Thyroid gland (tissue), 4 donors: ENCODE results near the gene PLCH1. TPM values are rescaled to one million over a fixed set of nuclear protein-coding genes. Genes with fewer than 3 reads are reported as not detected.
A peak's percentile ranks its signal among the peaks of the same experiment; 100 is the strongest.

Experiments
- DNase-seq, 2 donors: peaks; one replicate each; pipeline ENCODE4 v3.0.0-alpha.2; 2019
- H3K27ac ChIP-seq, 3 donors: fragments of 200-600 bp; sonication (generic); 1 replicate in 2 of 3; 2 replicates in 1 of 3; pipeline ENCODE4 v1.5.1; 2016 to 2019; ENCODE audit warnings: mild to moderate bottlenecking in 1 of 3, moderate library complexity in 1 of 3
- H3K27me3 ChIP-seq: fragments of 200-600 bp; sonication (generic); one replicate; pipeline ENCODE4 v1.5.1; 2019
- H3K36me3 ChIP-seq, 2 donors: fragments of 200-600 bp; sonication (generic); one replicate each; pipeline ENCODE4 v1.5.1; 2016 to 2019
- H3K4me1 ChIP-seq, 2 donors: fragments of 200-600 bp; sonication (generic); one replicate each; pipeline ENCODE4 v1.5.1; 2017 to 2019
- H3K4me3 ChIP-seq, 3 donors: fragments of 200-600 bp; sonication (generic); replicated peaks in 1 of 3; 1 replicate in 2 of 3; 2 replicates in 1 of 3; pipeline ENCODE4 v1.5.1; 2016; ENCODE audit warnings: mild to moderate bottlenecking in 1 of 3
- H3K9me3 ChIP-seq: fragments of 200-600 bp; sonication (generic); one replicate; pipeline ENCODE4 v1.5.1; 2017
- POLR2A ChIP-seq, 2 donors: fragments of 450-650 bp; IDR thresholded peaks; one replicate each; pipeline ENCODE4 v1.6.1; 2017; ENCODE audit warnings: antibody characterized with exemption in 2 of 2, mild to moderate bottlenecking in 2 of 2, moderate library complexity in 1 of 2
- WGBS, 2 donors: methylation state at CpG; one replicate each; pipeline ENCODE4 v1.1.5; 2017; 5-methylcytosine and 5-hydroxymethylcytosine counted together
- intact Hi-C: fragments of 100-400 bp; cut with DNase I; formaldehyde crosslinking; loops from one replicate; pipeline ENCODE4 v1.15.1; 2023
- total RNA-seq, 4 donors: library from RNA; depleted of rRNA; stranded (reverse); fragments of >200 nt; gene quantifications; one replicate each; pipeline ENCODE4 v1.2.3, GENCODE V29; 2016
- TF ChIP-seq, protein P1 (sequence below), 6 experiments: fragments of 200-600 bp in 3 of 6; fragments of 450-650 bp in 3 of 6; sonication (generic) in 3 of 6; IDR thresholded peaks; one replicate each; pipeline ENCODE4 v1.5.1; 2016 to 2019; ENCODE audit warnings: antibody characterized with exemption in 6 of 6, mild to moderate bottlenecking in 2 of 6, inconsistent platforms in 1 of 6, moderate library complexity in 1 of 6

Gene PLCH1
- total RNA-seq, 4 donors from 2014 or later = 4.3 to 20.6 (median 14.1) TPM

GRCh38 chr3:155392138-155392537, 352.7 kb downstream of the PLCH1 start:
- H3K27me3 ChIP-seq = no peaks in the 10 kb centered on the region
- no peak for DNase-seq
- intact Hi-C loops = no loop called here
- H3K4me3 ChIP-seq = no peak overlapping the region
- 11 to 24% methylated on average over 1 of the region's 1 CpG for WGBS, 2 donors
- no peak for TF ChIP-seq POLR2A (IDR thresholded peaks at IDR 0.05)
- TF ChIP-seq, protein P1, sequence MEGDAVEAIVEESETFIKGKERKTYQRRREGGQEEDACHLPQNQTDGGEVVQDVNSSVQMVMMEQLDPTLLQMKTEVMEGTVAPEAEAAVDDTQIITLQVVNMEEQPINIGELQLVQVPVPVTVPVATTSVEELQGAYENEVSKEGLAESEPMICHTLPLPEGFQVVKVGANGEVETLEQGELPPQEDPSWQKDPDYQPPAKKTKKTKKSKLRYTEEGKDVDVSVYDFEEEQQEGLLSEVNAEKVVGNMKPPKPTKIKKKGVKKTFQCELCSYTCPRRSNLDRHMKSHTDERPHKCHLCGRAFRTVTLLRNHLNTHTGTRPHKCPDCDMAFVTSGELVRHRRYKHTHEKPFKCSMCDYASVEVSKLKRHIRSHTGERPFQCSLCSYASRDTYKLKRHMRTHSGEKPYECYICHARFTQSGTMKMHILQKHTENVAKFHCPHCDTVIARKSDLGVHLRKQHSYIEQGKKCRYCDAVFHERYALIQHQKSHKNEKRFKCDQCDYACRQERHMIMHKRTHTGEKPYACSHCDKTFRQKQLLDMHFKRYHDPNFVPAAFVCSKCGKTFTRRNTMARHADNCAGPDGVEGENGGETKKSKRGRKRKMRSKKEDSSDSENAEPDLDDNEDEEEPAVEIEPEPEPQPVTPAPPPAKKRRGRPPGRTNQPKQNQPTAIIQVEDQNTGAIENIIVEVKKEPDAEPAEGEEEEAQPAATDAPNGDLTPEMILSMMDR (IDR thresholded peaks at IDR 0.05) = no peak
- no peaks in the 10 kb centered on the region for H3K36me3 ChIP-seq
- H3K27ac ChIP-seq = no peak overlapping the region
- no peaks in the 10 kb centered on the region for H3K4me1 ChIP-seq
- no peaks in the 10 kb centered on the region for H3K9me3 ChIP-seq

GRCh38 chr3:155391551-155391958, 353.3 kb downstream of the PLCH1 start:
- peak in 1 of 2 donors; percentile 8 for DNase-seq
- no peak for TF ChIP-seq POLR2A (IDR thresholded peaks at IDR 0.05)
- TF ChIP-seq, protein P1 (IDR thresholded peaks at IDR 0.05) = no peak
- Histone ChIP-seq H3K27me3 (no peaks in the 10 kb centered on the region), H3K36me3 (no peaks in the 10 kb centered on the region), H3K4me1 (no peaks in the 10 kb centered on the region), H3K4me3 (no peak overlapping the region), H3K27ac (no peak overlapping the region), H3K9me3 (no peaks in the 10 kb centered on the region)
- intact Hi-C loops = no loop called here
- WGBS, 2 donors = 51 to 63% methylated on average over 2 of the region's 2 CpGs

GRCh38 chr3:155391104-155391503, 353.8 kb downstream of the PLCH1 start:
- TF ChIP-seq, protein P1 (IDR thresholded peaks at IDR 0.05) = no peak
- TF ChIP-seq POLR2A (IDR thresholded peaks at IDR 0.05) = no peak
- Histone ChIP-seq H3K27ac (no peak overlapping the region), H3K9me3 (no peaks in the 10 kb centered on the region), H3K27me3 (no peaks in the 10 kb centered on the region), H3K36me3 (no peaks in the 10 kb centered on the region), H3K4me3 (no peak overlapping the region), H3K4me1 (no peaks in the 10 kb centered on the region)
- WGBS, 2 donors = 79 to 81% methylated on average over 2 of the region's 2 CpGs
- no peak for DNase-seq
- intact Hi-C loops = no loop called here

DNA sequence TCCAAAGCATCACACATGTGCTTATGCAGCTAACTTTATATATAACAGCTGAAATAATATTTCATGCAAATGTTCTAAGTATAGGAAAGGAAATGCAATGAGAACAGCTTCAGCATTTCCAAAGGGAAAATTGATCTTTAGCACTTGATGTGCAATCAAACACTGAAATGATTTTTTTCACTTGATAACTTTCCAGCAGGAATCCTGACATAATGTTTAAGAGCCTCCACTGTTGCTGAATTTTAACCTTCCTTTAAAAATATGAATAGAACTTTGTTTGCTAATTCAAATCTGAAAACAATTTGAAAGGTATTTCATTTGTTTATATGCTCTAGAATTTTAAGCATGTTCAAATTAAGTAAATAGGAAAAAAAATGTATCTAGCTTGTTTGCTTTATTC, 354.5 kb downstream of the PLCH1 start:
- Histone ChIP-seq H3K4me1 (no peaks in the 10 kb centered on the region), H3K4me3 (no peak overlapping the region), H3K27me3 (no peaks in the 10 kb centered on the region), H3K9me3 (no peaks in the 10 kb centered on the region), H3K36me3 (no peaks in the 10 kb centered on the region), H3K27ac (no peak overlapping the region)
- no peak for DNase-seq
- intact Hi-C loops = no loop called here
- TF ChIP-seq, protein P1 (IDR thresholded peaks at IDR 0.05) = no peak
- TF ChIP-seq POLR2A (IDR thresholded peaks at IDR 0.05) = no peak

DNA sequence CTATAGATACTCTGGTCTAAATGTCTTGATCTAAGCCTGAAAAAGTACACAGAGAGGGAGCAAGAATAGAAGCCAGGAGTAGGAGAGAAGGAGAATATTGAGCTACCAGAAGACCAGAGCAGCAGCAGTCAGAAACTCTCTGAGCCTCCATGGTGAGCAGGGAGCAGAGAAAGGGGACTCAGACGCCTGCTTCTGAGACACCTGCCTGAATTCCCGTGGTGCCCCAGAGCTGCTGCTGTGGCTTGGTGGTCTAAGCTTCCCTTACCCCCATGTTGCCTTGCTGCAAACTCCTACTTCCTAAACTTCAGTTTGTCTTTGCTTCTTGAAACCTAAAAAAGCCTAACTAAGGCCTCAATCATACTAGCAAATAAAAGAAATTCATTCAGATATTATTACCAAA, 356.5 kb downstream of the PLCH1 start:
- Histone ChIP-seq H3K4me1 (no peaks in the 10 kb centered on the region), H3K4me3 (no peak overlapping the region), H3K36me3 (no peaks in the 10 kb centered on the region), H3K27me3 (no peaks in the 10 kb centered on the region), H3K9me3 (no peaks in the 10 kb centered on the region), H3K27ac (no peak overlapping the region)
- no peak for TF ChIP-seq POLR2A (IDR thresholded peaks at IDR 0.05)
- TF ChIP-seq, protein P1 (IDR thresholded peaks at IDR 0.05) = no peak
- intact Hi-C loops = no loop called here
- 66 to 95% methylated on average over 2 of the region's 2 CpGs for WGBS, 2 donors
- DNase-seq = no peak
